ENCODE results near the gene HNMT. TPM values are rescaled to one million over a fixed set of nuclear protein-coding genes. Genes with fewer than 3 reads are reported as not detected.
"Not testable (repeated sequence)": the region's sequence is repeated elsewhere in the genome, so short reads cannot be mapped to it uniquely, and the experiment has no call there.

Gene HNMT
- total RNA-seq, result 1 to 10 TPM; 1.1 to 2.1 (median 1.5) TPM
- 4.0 TPM for total RNA-seq (2013)

- Histone ChIP-seq H3K4me1 (ENCODE audit: control insufficient read depth, insufficient read depth, low read length) (no peaks in the 10 kb centered on the region), H3K36me3 (ENCODE audit: control insufficient read depth, insufficient read depth, low read length) (no peaks in the 10 kb centered on the region), H3K4me3 (ENCODE audit: low read length) (no peak within 1 kb of the TSS), H3K27me3 (ENCODE audit: control insufficient read depth, insufficient read depth, low read length) (no peaks in the 10 kb centered on the region), H3K9me3 (ENCODE audit: control insufficient read depth, insufficient read depth, low read length) (peaks cover 2% of the 10 kb centered on the region), H3K27ac (ENCODE audit: low read length) (no peak within 1 kb of the TSS)
- Mint-ChIP-seq H3K36me3 (no peaks in the 10 kb centered on the region), H3K9me3 (peaks cover 4 to 7% of the 10 kb centered on the region in 2 donors), H3K4me3 (no peak within 1 kb of the TSS), H3K4me1 (no peaks in the 10 kb centered on the region), H3K27ac (no peak within 1 kb of the TSS), H3K27me3 (ENCODE audit: low read depth in 2 of 2) (no peaks in the 10 kb centered on the region)
- no peak for DNase-seq
- no peak for ATAC-seq
- 40% methylated on average over 15 of the region's 15 CpGs for WGBS (ENCODE audit: insufficient coverage)
- intact Hi-C loops (cut with micrococcal nuclease), result no loop called here
- TF ChIP-seq CTCF (IDR thresholded peaks at IDR 0.05), result no peak
Measured at GRCh38 chr2:137964066-137964858, at the start of gene HNMT. HNMT (plus strand) TSS chr2:137964473; CDS start chr2:137964492, 19 bp downstream.

- ATAC-seq (no peak), DNase-seq (no peak)
- no peaks in the 10 kb centered on the region for H3K36me3 ChIP-seq (ENCODE audit: control insufficient read depth, insufficient read depth, low read length)
- H3K27ac ChIP-seq (ENCODE audit: low read length), result no peak overlapping the region
- H3K4me1 Mint-ChIP-seq, result no peaks in the 10 kb centered on the region
- peaks cover 0 to 3% of the 10 kb centered on the region in 2 donors for H3K9me3 Mint-ChIP-seq
- H3K27ac Mint-ChIP-seq, result no peak overlapping the region
- no peak for TF ChIP-seq CTCF (IDR thresholded peaks at IDR 0.05)
- no peaks in the 10 kb centered on the region for H3K27me3 Mint-ChIP-seq (ENCODE audit: low read depth in 2 of 2)
- 73% methylated on average over 2 of the region's 2 CpGs for WGBS (ENCODE audit: insufficient coverage)
- H3K4me1 ChIP-seq (ENCODE audit: control insufficient read depth, insufficient read depth, low read length), result no peaks in the 10 kb centered on the region
- H3K4me3 Mint-ChIP-seq, result no peak overlapping the region
- no peaks in the 10 kb centered on the region for H3K27me3 ChIP-seq (ENCODE audit: control insufficient read depth, insufficient read depth, low read length)
- no peak overlapping the region for H3K4me3 ChIP-seq (ENCODE audit: low read length)
- intact Hi-C loops (cut with micrococcal nuclease), result no loop called here
- no peaks in the 10 kb centered on the region for H3K36me3 Mint-ChIP-seq
- H3K9me3 ChIP-seq (ENCODE audit: control insufficient read depth, insufficient read depth, low read length), result no peaks in the 10 kb centered on the region
Measured at GRCh38 chr2:137921105-137921880, 43.0 kb upstream of the HNMT start.

GRCh38 chr2:137922171-137922570 lies 42.1 kb upstream of the HNMT start:
- H3K9me3 ChIP-seq (ENCODE audit: control insufficient read depth, insufficient read depth, low read length); H3K4me3 ChIP-seq (ENCODE audit: low read length); H3K4me1 Mint-ChIP-seq; H3K36me3 ChIP-seq (ENCODE audit: control insufficient read depth, insufficient read depth, low read length); H3K4me1 ChIP-seq (ENCODE audit: control insufficient read depth, insufficient read depth, low read length); intact Hi-C loops (cut with micrococcal nuclease); H3K9me3 Mint-ChIP-seq; H3K27me3 ChIP-seq (ENCODE audit: control insufficient read depth, insufficient read depth, low read length); H3K27ac Mint-ChIP-seq; ATAC-seq; H3K27ac ChIP-seq (ENCODE audit: low read length); H3K36me3 Mint-ChIP-seq; H3K27me3 Mint-ChIP-seq (ENCODE audit: low read depth in 2 of 2); DNase-seq; H3K4me3 Mint-ChIP-seq: not testable (repeated sequence)

GRCh38 chr2:137924019-137924418 lies 40.3 kb upstream of the HNMT start:
- 57% methylated on average over 1 of the region's 1 CpG for WGBS (ENCODE audit: insufficient coverage)
- Histone ChIP-seq H3K9me3 (ENCODE audit: control insufficient read depth, insufficient read depth, low read length) (no peaks in the 10 kb centered on the region), H3K4me3 (ENCODE audit: low read length) (no peak overlapping the region), H3K27me3 (ENCODE audit: control insufficient read depth, insufficient read depth, low read length) (no peaks in the 10 kb centered on the region), H3K4me1 (ENCODE audit: control insufficient read depth, insufficient read depth, low read length) (no peaks in the 10 kb centered on the region), H3K27ac (ENCODE audit: low read length) (no peak overlapping the region), H3K36me3 (ENCODE audit: control insufficient read depth, insufficient read depth, low read length) (no peaks in the 10 kb centered on the region)
- Mint-ChIP-seq H3K4me1 (no peaks in the 10 kb centered on the region), H3K36me3 (no peaks in the 10 kb centered on the region), H3K27ac (no peak overlapping the region), H3K4me3 (no peak overlapping the region), H3K27me3 (ENCODE audit: low read depth in 2 of 2) (no peaks in the 10 kb centered on the region), H3K9me3 (peaks cover 0 to 3% of the 10 kb centered on the region in 2 donors)
- no peak for TF ChIP-seq CTCF (IDR thresholded peaks at IDR 0.05)
- ATAC-seq (no peak), DNase-seq (no peak)
- intact Hi-C loops (cut with micrococcal nuclease), result no loop called here
